ENCODE data around the gene NGEF.

NGEF gene

GRCh38 chr2:232970051-232970450, 43.0 kb downstream of the NGEF start:
- Histone ChIP-seq H3K4me1 (ENCODE audit: insufficient read depth, insufficient read length) (peaks cover 10% of the 10 kb centered on the region), H3K4me3 (ENCODE audit: insufficient read length, low read depth) (no peak overlapping the region), H3K27me3 (ENCODE audit: insufficient read depth, insufficient read length) (no peaks in the 10 kb centered on the region), H3K9ac (ENCODE audit: insufficient read length, low read depth) (no peak overlapping the region), H3K36me3 (ENCODE audit: insufficient read depth, insufficient read length, low read length) (no peaks in the 10 kb centered on the region), H3K9me3 (ENCODE audit: insufficient read depth, low read length) (peaks cover 12% of the 10 kb centered on the region; the same call in 1 of the 2 replicates)
- no peak for DNase-seq (ENCODE audit: low read depth, low spot score)
- TF ChIP-seq ZNF274 (IDR thresholded peaks at IDR 0.05; ENCODE audit: low read depth, low read length) (no peak), YY1 (IDR thresholded peaks at IDR 0.05; ENCODE audit: insufficient read depth, insufficient read length) (no peak), SUZ12 (IDR thresholded peaks at IDR 0.05; ENCODE audit: extremely low read depth, insufficient read depth, insufficient read length) (no peak)

DNA sequence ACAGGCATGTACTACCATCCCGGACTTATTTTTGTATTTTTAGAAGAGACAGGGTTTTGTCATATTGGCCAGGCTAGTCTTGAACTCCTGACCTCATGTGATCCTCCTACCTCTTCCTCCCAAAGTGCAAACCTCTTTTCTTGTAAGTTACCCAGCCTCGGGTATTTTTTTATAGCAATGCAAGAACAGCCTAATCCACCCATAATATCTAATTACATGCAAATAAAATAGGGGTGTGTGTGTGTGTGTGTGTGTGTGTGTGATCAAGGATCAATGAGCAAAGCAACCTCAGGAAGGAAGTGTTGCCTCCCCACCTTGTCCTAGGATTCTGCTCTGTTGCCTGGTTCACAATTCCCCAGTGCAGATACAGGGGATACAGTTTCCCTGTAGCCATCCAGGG, 45.6 kb downstream of the NGEF start:
- H3K9me3 ChIP-seq (ENCODE audit: insufficient read depth, low read length): peaks cover 12% of the 10 kb centered on the region; the same call in 1 of the 2 replicates
- peaks cover 10% of the 10 kb centered on the region for H3K4me1 ChIP-seq (ENCODE audit: insufficient read depth, insufficient read length)
- no peaks in the 10 kb centered on the region for H3K36me3 ChIP-seq (ENCODE audit: insufficient read depth, insufficient read length, low read length)
- no peak overlapping the region for H3K9ac ChIP-seq (ENCODE audit: insufficient read length, low read depth)
- no peak for TF ChIP-seq SUZ12 (IDR thresholded peaks at IDR 0.05; ENCODE audit: extremely low read depth, insufficient read depth, insufficient read length)
- no peak for TF ChIP-seq YY1 (IDR thresholded peaks at IDR 0.05; ENCODE audit: insufficient read depth, insufficient read length)
- no peak for TF ChIP-seq ZNF274 (IDR thresholded peaks at IDR 0.05; ENCODE audit: low read depth, low read length)
- DNase-seq (ENCODE audit: low read depth, low spot score): no peak
- no peak overlapping the region for H3K4me3 ChIP-seq (ENCODE audit: insufficient read length, low read depth)
- no peaks in the 10 kb centered on the region for H3K27me3 ChIP-seq (ENCODE audit: insufficient read depth, insufficient read length)

DNA sequence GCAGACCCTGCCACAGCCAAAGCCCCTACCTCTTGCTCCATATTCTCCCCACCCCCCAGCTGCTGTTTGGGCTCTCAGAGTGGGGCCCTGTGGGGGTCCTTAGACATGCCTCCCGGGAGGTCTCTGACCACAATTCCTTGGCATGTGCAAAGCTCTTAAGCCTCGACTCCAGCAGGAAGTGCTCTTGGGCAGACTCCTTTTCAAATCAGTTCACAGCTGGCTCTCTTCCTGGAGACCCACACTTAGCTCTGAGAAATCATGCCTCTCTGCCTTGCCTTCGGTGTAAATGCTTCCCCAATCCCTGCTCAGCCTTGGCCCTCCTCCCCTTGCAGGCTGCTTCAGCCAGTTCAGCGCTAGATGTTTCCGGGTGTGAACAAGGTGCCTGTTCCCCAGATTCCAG, 46.9 kb downstream of the NGEF start:
- peaks cover 10% of the 10 kb centered on the region for H3K4me1 ChIP-seq (ENCODE audit: insufficient read depth, insufficient read length)
- H3K9ac ChIP-seq (ENCODE audit: insufficient read length, low read depth): no peak overlapping the region
- peak; percentile 57 for DNase-seq (ENCODE audit: low read depth, low spot score)
- no peaks in the 10 kb centered on the region for H3K36me3 ChIP-seq (ENCODE audit: insufficient read depth, insufficient read length, low read length)
- H3K27me3 ChIP-seq (ENCODE audit: insufficient read depth, insufficient read length): no peaks in the 10 kb centered on the region
- peaks cover 20% of the 10 kb centered on the region; the same call in 1 of the 2 replicates for H3K9me3 ChIP-seq (ENCODE audit: insufficient read depth, low read length)
- no peak for TF ChIP-seq ZNF274 (IDR thresholded peaks at IDR 0.05; ENCODE audit: low read depth, low read length)
- no peak for TF ChIP-seq SUZ12 (IDR thresholded peaks at IDR 0.05; ENCODE audit: extremely low read depth, insufficient read depth, insufficient read length)
- no peak for TF ChIP-seq YY1 (IDR thresholded peaks at IDR 0.05; ENCODE audit: insufficient read depth, insufficient read length)
- H3K4me3 ChIP-seq (ENCODE audit: insufficient read length, low read depth): no peak overlapping the region

GRCh38 chr2:232963913-232964312, 49.1 kb downstream of the NGEF start:
- H3K4me3 ChIP-seq (ENCODE audit: insufficient read length, low read depth): no peak overlapping the region
- no peaks in the 10 kb centered on the region for H3K36me3 ChIP-seq (ENCODE audit: insufficient read depth, insufficient read length, low read length)
- peaks cover 7% of the 10 kb centered on the region for H3K4me1 ChIP-seq (ENCODE audit: insufficient read depth, insufficient read length)
- H3K9me3 ChIP-seq (ENCODE audit: insufficient read depth, low read length): peaks cover 24% of the 10 kb centered on the region; the same call in 1 of the 2 replicates
- H3K9ac ChIP-seq (ENCODE audit: insufficient read length, low read depth): no peak overlapping the region
- no peak for DNase-seq (ENCODE audit: low read depth, low spot score)
- TF ChIP-seq YY1 (IDR thresholded peaks at IDR 0.05; ENCODE audit: insufficient read depth, insufficient read length) (no peak), ZNF274 (IDR thresholded peaks at IDR 0.05; ENCODE audit: low read depth, low read length) (no peak), SUZ12 (IDR thresholded peaks at IDR 0.05; ENCODE audit: extremely low read depth, insufficient read depth, insufficient read length) (no peak)
- H3K27me3 ChIP-seq (ENCODE audit: insufficient read depth, insufficient read length): no peaks in the 10 kb centered on the region

DNA sequence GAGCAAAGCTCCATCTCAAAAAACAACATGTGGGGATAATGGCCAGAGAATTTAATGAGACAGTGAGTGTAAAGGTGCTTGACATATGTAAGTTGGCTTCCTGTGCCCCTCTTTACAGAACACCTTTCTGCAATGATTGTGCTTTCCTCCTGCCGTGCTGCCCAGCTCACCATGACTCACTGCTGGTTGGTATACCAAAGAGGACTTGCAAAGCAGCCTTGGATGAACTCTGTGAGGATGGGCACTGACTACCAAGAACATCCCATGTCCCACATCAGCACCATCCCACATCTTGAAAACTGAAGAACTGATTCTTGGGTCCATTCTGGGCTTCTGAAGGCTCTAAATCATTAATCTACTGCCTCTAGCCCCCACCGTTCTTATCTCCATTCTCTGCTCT, 52.2 kb downstream of the NGEF start:
- TF ChIP-seq YY1 (IDR thresholded peaks at IDR 0.05; ENCODE audit: insufficient read depth, insufficient read length) (no peak), ZNF274 (IDR thresholded peaks at IDR 0.05; ENCODE audit: low read depth, low read length) (no peak), SUZ12 (IDR thresholded peaks at IDR 0.05; ENCODE audit: extremely low read depth, insufficient read depth, insufficient read length) (no peak)
- no peak overlapping the region for H3K4me3 ChIP-seq (ENCODE audit: insufficient read length, low read depth)
- peaks cover 14% of the 10 kb centered on the region; the same call in 1 of the 2 replicates for H3K9me3 ChIP-seq (ENCODE audit: insufficient read depth, low read length)
- H3K27me3 ChIP-seq (ENCODE audit: insufficient read depth, insufficient read length): no peaks in the 10 kb centered on the region
- H3K4me1 ChIP-seq (ENCODE audit: insufficient read depth, insufficient read length): peaks cover 5% of the 10 kb centered on the region
- no peaks in the 10 kb centered on the region for H3K36me3 ChIP-seq (ENCODE audit: insufficient read depth, insufficient read length, low read length)
- no peak for DNase-seq (ENCODE audit: low read depth, low spot score)
- H3K9ac ChIP-seq (ENCODE audit: insufficient read length, low read depth): no peak overlapping the region

DNA sequence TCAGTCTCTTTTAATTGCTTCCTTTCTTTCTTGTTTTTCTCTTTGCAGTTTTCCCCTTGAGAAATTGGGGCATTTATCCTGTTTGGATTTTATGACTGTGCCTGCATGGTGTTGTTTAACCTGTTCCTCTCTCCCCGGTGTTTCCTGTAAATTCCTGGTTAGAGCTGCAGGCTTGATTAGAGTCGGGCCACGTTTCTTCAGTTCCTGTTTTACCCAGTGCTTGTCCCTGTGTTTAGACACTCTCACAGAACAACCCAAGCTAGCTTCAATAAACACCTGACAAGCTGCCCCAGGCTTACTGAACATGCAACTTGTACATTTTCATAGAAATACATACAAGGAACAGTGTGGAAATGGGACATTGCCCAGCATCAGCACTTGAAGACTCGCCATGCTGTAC, 53.9 kb downstream of the NGEF start:
- H3K9me3 ChIP-seq (ENCODE audit: insufficient read depth, low read length): peaks cover 14% of the 10 kb centered on the region; the same call in 1 of the 2 replicates
- no peak overlapping the region for H3K4me3 ChIP-seq (ENCODE audit: insufficient read length, low read depth)
- no peak overlapping the region for H3K9ac ChIP-seq (ENCODE audit: insufficient read length, low read depth)
- peaks cover 4% of the 10 kb centered on the region for H3K27me3 ChIP-seq (ENCODE audit: insufficient read depth, insufficient read length)
- H3K4me1 ChIP-seq (ENCODE audit: insufficient read depth, insufficient read length): no peaks in the 10 kb centered on the region
- no peaks in the 10 kb centered on the region for H3K36me3 ChIP-seq (ENCODE audit: insufficient read depth, insufficient read length, low read length)
- DNase-seq (ENCODE audit: low read depth, low spot score): no peak
- TF ChIP-seq SUZ12 (IDR thresholded peaks at IDR 0.05; ENCODE audit: extremely low read depth, insufficient read depth, insufficient read length) (no peak), ZNF274 (IDR thresholded peaks at IDR 0.05; ENCODE audit: low read depth, low read length) (no peak), YY1 (IDR thresholded peaks at IDR 0.05; ENCODE audit: insufficient read depth, insufficient read length) (no peak)

DNA sequence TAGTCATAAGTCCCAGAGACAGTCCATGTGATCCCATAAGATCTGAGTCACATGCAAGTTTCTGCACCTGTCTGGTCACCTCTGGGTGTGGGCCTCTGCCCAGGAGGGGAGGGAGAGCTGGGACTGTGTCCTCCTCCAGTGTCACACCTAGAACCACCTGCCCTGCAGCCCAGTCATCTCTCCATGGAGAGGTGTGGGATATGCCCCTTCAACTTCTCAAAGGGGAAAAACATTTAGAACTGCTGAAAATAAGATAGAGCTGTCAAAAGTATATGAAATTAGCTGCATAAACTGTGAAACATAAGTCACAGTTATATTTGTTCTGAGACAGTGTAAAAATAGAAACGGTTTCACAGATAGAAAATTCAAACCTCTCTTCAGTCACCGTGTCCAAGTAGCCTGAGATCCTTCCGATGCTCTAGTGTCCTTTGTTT, 55.4 kb downstream of the NGEF start:
- peaks cover 14% of the 10 kb centered on the region; the same call in 1 of the 2 replicates for H3K9me3 ChIP-seq (ENCODE audit: insufficient read depth, low read length)
- H3K4me3 ChIP-seq (ENCODE audit: insufficient read length, low read depth): no peak overlapping the region
- peaks cover 4% of the 10 kb centered on the region for H3K27me3 ChIP-seq (ENCODE audit: insufficient read depth, insufficient read length)
- no peaks in the 10 kb centered on the region for H3K4me1 ChIP-seq (ENCODE audit: insufficient read depth, insufficient read length)
- H3K36me3 ChIP-seq (ENCODE audit: insufficient read depth, insufficient read length, low read length): no peaks in the 10 kb centered on the region
- DNase-seq (ENCODE audit: low read depth, low spot score): no peak
- no peak overlapping the region for H3K9ac ChIP-seq (ENCODE audit: insufficient read length, low read depth)
- TF ChIP-seq YY1 (IDR thresholded peaks at IDR 0.05; ENCODE audit: insufficient read depth, insufficient read length): no peak
- no peak for TF ChIP-seq SUZ12 (IDR thresholded peaks at IDR 0.05; ENCODE audit: extremely low read depth, insufficient read depth, insufficient read length)
- no peak for TF ChIP-seq ZNF274 (IDR thresholded peaks at IDR 0.05; ENCODE audit: low read depth, low read length)
